Spleen (tissue), 7 donors: ENCODE data around the gene DLG2.

Experiments used
- POLR2A ChIP-seq, 3 donors: fragments of 450-650 bp; IDR thresholded peaks; one replicate each; pipeline ENCODE4 v1.5.1; 2017; ENCODE audit warnings: antibody characterized with exemption in 3 of 3, mild to moderate bottlenecking in 1 of 3
- POLR2AphosphoS5 ChIP-seq, 3 donors: sonication (generic); formaldehyde crosslinking; IDR thresholded peaks; one replicate each; pipeline ENCODE4 v1.5.1; 2017; ENCODE audit warnings: antibody characterized with exemption in 3 of 3
- TF ChIP-seq, protein P1 (sequence below), 11 experiments: fragments of 200-600 bp in 7 of 11; fragments of 450-650 bp in 4 of 11; sonication (generic) in 4 of 11; IDR thresholded peaks in 8 of 11; conservative IDR thresholded peaks in 3 of 11; 1 replicate in 7 of 11; 2 replicates in 4 of 11; pipeline versions ENCODE4 v1.4.0 to v1.8.0; 2016 to 2021; ENCODE audit warnings: antibody characterized with exemption in 11 of 11, inconsistent platforms in 4 of 11, mild to moderate bottlenecking in 1 of 11
- donor health status: DM: no; HTN: no; CAD: no; lungs with moderate emphysema.
- donor health status: DM: no; HTN: no; CAD: no.
- donor health status: DM: no; HTN: no; CAD: no.

DNA sequence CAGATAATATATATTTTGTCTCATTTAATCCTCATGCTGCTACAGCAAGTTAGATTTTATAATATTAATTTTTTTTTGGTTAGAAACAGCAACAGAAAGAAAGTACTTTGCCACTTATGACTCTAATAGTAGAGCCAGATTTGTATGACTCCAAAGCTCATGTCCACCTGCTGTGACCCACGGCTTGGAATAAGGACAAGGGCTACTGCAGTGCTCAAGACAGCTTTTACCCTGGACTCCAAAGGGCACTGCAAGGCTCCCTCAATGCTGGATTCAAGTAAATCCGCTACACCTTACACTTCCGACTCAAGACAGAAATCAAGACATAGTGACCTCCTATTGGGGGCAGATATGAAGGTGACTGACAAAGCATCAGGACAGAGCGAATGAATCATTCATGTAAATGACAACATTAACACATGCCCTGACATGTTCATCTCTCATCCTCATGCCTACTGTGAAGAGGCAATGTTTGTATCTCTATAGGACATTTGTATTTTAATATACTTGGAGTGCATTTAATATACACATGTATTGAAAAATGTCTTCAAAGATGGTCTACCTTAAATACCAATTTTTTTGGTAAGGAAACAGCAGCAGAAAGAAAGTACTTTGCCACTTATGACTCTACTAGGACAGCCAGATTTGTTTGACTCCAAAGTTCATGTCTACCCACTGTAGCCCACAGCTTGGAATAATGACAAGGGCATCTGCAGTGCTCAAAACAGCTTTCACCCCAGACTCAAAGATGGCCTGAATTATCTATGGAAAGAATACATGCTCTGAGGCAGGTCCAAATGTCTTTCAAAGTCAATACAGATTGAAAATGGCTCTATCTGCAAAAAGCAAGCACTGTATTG is 1965.4 kb downstream of the DLG2 start:
- TF ChIP-seq, protein P1, sequence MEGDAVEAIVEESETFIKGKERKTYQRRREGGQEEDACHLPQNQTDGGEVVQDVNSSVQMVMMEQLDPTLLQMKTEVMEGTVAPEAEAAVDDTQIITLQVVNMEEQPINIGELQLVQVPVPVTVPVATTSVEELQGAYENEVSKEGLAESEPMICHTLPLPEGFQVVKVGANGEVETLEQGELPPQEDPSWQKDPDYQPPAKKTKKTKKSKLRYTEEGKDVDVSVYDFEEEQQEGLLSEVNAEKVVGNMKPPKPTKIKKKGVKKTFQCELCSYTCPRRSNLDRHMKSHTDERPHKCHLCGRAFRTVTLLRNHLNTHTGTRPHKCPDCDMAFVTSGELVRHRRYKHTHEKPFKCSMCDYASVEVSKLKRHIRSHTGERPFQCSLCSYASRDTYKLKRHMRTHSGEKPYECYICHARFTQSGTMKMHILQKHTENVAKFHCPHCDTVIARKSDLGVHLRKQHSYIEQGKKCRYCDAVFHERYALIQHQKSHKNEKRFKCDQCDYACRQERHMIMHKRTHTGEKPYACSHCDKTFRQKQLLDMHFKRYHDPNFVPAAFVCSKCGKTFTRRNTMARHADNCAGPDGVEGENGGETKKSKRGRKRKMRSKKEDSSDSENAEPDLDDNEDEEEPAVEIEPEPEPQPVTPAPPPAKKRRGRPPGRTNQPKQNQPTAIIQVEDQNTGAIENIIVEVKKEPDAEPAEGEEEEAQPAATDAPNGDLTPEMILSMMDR (IDR thresholded peaks at IDR 0.05 in 8 of 11, conservative IDR thresholded peaks at IDR 0.05 in 3 of 11), result no peak
- no peak for TF ChIP-seq POLR2AphosphoS5 (IDR thresholded peaks at IDR 0.05)
- no peak for TF ChIP-seq POLR2A (IDR thresholded peaks at IDR 0.05)
